GM12801 (cell line): ENCODE results near the gene MYRFL.

ENCODE experiments used
- TF ChIP-seq, protein P1 (sequence below): IDR thresholded peaks from one replicate; pipeline ENCODE4 v1.5.1; 2011; ENCODE audit warnings: control low read depth; ENCODE audit not compliant: insufficient read length; ENCODE audit errors: extremely low read depth

The MYRFL gene

DNA sequence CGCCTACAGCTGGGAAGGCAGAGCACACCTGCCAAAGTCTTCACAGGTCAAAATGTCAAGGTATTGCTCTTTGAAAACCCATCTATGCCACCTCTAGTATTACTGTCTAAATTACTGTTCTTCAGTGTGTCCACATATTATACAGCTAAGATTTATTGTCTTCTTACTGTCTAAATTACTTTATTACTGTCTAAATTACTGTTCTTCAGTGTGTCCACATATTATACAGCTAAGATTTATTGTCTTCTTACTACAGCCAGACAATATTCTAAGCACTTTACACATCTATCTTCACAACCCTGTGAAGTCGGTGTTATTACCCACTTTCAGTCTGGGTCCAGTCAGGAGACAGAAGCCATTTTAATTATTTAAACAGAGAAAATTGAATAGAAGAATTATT is 173.9 kb downstream of the MYRFL start:
- TF ChIP-seq, protein P1, sequence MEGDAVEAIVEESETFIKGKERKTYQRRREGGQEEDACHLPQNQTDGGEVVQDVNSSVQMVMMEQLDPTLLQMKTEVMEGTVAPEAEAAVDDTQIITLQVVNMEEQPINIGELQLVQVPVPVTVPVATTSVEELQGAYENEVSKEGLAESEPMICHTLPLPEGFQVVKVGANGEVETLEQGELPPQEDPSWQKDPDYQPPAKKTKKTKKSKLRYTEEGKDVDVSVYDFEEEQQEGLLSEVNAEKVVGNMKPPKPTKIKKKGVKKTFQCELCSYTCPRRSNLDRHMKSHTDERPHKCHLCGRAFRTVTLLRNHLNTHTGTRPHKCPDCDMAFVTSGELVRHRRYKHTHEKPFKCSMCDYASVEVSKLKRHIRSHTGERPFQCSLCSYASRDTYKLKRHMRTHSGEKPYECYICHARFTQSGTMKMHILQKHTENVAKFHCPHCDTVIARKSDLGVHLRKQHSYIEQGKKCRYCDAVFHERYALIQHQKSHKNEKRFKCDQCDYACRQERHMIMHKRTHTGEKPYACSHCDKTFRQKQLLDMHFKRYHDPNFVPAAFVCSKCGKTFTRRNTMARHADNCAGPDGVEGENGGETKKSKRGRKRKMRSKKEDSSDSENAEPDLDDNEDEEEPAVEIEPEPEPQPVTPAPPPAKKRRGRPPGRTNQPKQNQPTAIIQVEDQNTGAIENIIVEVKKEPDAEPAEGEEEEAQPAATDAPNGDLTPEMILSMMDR: no peak

DNA sequence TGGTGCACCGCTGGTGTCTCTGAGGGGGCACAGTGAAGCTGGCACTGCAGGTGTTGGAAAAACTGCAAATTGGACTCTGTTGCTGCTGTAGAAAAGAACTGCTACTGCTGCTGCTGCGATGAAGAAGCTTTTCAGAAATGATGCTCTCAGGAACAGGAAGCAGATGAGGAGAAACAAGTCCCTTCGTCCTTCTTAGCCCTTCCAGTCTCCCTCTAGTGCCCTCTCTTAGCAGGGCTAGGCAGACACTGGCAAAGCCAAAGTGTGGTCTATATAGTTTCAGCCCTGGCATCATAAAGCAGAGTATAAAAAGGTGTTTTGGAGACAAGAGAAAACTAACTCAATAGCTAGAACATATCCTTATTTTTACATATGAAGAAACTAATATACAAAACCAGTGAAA is 174.5 kb downstream of the MYRFL start:
- TF ChIP-seq, protein P1: no peak

DNA sequence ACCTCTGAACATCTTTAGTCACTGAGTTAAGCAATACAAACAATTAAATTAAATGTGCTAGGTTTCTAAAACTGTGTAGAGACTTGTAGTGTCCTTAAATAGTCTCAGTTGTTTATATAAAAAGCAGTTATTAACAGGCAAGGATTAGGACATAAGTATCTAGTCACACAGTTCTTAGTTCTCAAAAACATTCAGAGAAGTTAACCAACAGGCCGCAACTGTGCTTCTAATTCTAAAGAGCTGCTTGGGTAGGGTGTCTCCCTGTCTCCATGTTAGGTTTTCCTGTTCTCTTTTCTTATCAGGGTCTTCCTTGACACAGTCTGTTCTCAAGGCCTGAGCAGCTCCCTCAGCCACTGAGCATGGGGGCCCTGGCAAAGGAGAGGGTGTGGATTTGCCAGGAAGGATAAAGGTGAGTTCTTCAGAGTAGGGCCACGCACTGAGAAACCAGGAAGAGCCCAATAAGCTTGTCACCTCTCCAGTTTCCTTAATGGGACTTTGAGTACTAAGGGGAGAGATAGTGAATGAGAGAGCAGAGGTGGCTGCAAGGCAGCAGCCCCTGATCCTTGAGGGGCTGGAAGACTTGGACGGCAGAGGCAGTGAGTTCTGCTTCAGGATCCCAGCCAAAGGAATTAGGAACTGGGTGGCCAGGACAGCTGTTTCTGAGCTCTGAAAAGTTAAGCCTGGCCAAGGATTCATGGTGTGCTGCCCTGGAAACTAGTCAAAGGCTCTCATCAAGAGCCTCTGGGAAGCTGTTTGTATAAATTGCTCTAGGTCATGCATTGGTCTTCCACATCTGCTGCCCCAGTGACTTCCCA is 177.3 kb downstream of the MYRFL start:
- TF ChIP-seq, protein P1: no peak

DNA sequence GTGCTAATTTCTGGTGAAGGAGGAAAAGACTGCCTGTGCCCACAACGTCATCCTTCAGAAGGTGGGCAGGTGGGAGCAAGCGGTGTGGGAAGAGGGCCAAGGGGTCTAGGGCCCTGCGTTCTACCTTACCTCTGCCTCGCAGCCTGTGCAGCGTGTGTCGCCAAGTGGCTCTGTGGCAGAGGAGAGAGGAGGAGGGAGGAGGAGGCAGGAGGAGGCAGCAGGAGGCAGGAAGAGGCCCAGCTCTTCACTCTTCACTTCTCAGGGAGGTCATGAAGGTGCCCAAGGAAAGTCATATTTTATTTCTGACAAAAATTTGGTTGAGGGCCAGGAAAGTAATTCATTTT is 177.9 kb downstream of the MYRFL start:
- TF ChIP-seq, protein P1: no peak

DNA sequence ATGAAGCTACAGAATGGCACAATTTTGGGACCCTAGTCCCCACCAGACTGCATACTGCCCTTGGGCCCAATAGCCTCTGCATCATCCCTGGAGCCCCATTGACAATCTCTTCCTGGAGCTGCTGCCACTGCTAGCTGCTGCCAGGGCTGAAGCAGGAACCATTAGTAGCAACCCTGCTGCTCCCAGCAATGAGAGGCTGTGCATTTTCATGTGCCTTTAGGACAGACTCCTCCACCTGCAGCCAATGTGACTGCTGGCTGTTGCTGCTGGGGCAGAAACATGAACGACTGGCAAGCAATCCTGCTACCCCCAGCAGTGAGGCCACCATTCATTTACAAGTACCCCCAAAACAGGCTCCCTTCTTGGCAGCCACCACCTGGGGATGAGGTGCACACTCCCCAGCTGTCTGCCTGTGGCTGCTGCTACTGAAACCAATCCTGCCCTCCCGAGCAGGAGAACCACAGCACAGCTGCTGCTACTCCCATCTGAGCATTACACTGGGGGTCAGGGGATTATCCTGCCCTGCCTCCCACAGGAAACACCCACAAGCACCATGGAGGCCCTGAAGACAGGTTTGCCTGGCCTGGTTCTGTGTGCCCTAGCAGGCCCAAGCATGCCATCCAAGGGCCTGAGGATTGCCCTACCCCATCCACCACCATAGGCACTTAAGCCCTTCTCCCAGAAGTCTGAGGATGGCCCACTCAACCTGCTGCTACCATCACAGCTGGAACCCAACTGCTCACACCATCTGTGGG is 181.0 kb downstream of the MYRFL start:
- TF ChIP-seq, protein P1: no peak

DNA sequence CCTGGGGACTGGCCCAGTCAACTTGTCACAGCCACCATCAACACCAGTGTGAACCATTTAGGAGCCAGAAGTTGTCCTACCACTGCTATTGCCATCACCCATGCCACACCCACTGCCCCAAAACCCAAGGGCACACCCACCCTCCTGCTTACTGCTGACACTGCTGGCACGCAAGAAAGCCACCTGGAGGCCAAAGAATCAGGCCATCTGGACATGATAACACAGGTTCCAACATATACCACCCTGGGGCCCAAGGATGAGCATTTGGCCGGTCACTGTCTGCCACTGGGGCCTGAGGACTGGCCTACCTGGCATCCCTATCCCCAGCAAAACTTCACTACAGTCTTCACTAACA is 181.6 kb downstream of the MYRFL start:
- TF ChIP-seq, protein P1: no peak

DNA sequence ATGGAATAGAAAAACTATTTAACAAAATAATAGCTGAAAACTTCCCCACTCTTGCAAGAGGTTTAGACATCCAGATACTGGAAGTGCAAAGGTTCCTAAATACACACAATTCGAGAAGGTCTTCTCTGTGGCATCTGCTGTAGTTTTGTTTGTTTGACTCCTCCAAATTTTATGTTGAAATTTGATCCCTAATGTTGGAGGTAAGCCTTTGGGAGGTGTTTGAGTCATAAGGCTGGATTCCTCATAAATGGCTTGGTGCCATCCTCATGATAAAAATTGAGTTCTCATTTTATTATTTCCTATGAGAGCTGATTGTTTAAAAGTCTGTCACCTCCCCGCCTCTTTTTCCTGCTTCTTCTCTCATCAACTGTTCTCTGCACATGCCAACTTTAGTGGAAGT is 182.7 kb downstream of the MYRFL start:
- TF ChIP-seq, protein P1: no peak
